SK-N-SH (cell line): ENCODE data around the gene FN3K. TPM values are rescaled to one million over a fixed set of nuclear protein-coding genes. Genes with fewer than 3 reads are reported as not detected.

Source experiments
- CTCF ChIA-PET: fragments of 300-600, 350-600 bp; formaldehyde crosslinking; extraction: SDS; loops from one replicate; lab custom pipeline; 2021; lab: Yijun Ruan, JAX
- POLR2A ChIA-PET: fragments of 350-600 bp; sonication (Branson Sonifier 250); formaldehyde crosslinking; extraction: SDS; loops from one replicate; lab custom pipeline; 2020; ENCODE audit warnings: antibody characterized with exemption, inconsistent platforms; lab: Yijun Ruan, JAX
- DNase-seq: peaks from one replicate; pipeline ENCODE4 v3.0.0; 2012
- H2AFZ ChIP-seq: fragments of 200-600 bp; sonication (generic); 2 replicates; pipeline ENCODE4 v1.8.1; 2016; ENCODE audit warnings: antibody characterized with exemption, mild to moderate bottlenecking, low read depth
- H3F3A ChIP-seq: fragments of 200-600 bp; sonication (generic); replicated peaks from 2 replicates; pipeline ENCODE3; 2016; ENCODE audit warnings: antibody characterized with exemption, mild to moderate bottlenecking; ENCODE audit not compliant: insufficient read depth
- H3K27ac ChIP-seq, 2 experiments: fragments of 200-500 bp in 1 of 2; fragments of 200-600 bp in 1 of 2; sonication (Bioruptor generic) in 1 of 2; sonication (generic), shearing (Covaris generic) in 1 of 2; 2 replicates each; pipeline versions ENCODE4 v1.5.1 to v1.6.1; 2014 to 2016; ENCODE audit warnings: low read depth in 2 of 2, inconsistent platforms in 1 of 2, low read length in 1 of 2, mild to moderate bottlenecking in 1 of 2, mixed read lengths in 1 of 2
- H3K27me3 ChIP-seq: fragments of 200-600 bp; sonication (generic), shearing (Covaris generic); 2 replicates; pipeline ENCODE4 v1.6.1; 2016; ENCODE audit warnings: mixed run types; ENCODE audit not compliant: insufficient read depth
- H3K36me3 ChIP-seq, 2 experiments: fragments of 200-500 bp in 1 of 2; fragments of 200-600 bp in 1 of 2; sonication (Bioruptor generic) in 1 of 2; sonication (generic) in 1 of 2; replicated peaks in 1 of 2; 2 replicates each; pipeline versions ENCODE3 to v1.5.1; 2014 to 2016; ENCODE audit warnings: low read length in 1 of 2, mild to moderate bottlenecking in 1 of 2; ENCODE audit not compliant: insufficient read depth in 2 of 2, control insufficient read depth in 1 of 2
- H3K4me1 ChIP-seq, 2 experiments: fragments of 200-500 bp in 1 of 2; fragments of 200-600 bp in 1 of 2; sonication (Bioruptor generic) in 1 of 2; sonication (generic), shearing (Covaris generic) in 1 of 2; 2 replicates each; pipeline versions ENCODE4 v1.5.1 to v1.6.1; 2014 to 2016; ENCODE audit warnings: low read depth in 1 of 2, low read length in 1 of 2, mixed run types in 1 of 2; ENCODE audit not compliant: insufficient read depth in 2 of 2, control insufficient read depth in 1 of 2
- H3K4me2 ChIP-seq: fragments of 200-600 bp; sonication (generic), shearing (Covaris generic); 2 replicates; pipeline ENCODE4 v1.6.1; 2017; ENCODE audit warnings: mixed run types
- H3K4me3 ChIP-seq, 2 experiments: fragments of 200-500 bp in 1 of 2; fragments of 200-600 bp in 1 of 2; sonication (Bioruptor generic) in 1 of 2; sonication (generic), shearing (Covaris generic) in 1 of 2; 2 replicates each; pipeline versions ENCODE4 v1.5.1 to v1.8.1; 2014 to 2016; ENCODE audit warnings: low read depth in 2 of 2, inconsistent platforms in 1 of 2, low read length in 1 of 2, mild to moderate bottlenecking in 1 of 2, mixed read lengths in 1 of 2, moderate library complexity in 1 of 2
- H3K79me2 ChIP-seq: fragments of 200-600 bp; sonication (generic); 2 replicates; pipeline ENCODE4 v1.8.1; 2017; ENCODE audit warnings: mild to moderate bottlenecking; ENCODE audit not compliant: insufficient read depth
- H3K9ac ChIP-seq: fragments of 200-600 bp; sonication (generic); 2 replicates; pipeline ENCODE4 v1.6.1; 2017; ENCODE audit warnings: mixed run types
- H3K9me2 ChIP-seq: fragments of 200-600 bp; sonication (generic); 2 replicates; pipeline ENCODE4 v1.6.1; 2017; ENCODE audit warnings: mixed run types
- H3K9me3 ChIP-seq: fragments of 200-600 bp; sonication (generic); 2 replicates; pipeline ENCODE4 v1.6.1; 2017; ENCODE audit warnings: mixed run types, mild to moderate bottlenecking, moderate library complexity
- H4K20me1 ChIP-seq: fragments of 200-600 bp; sonication (generic); 2 replicates; pipeline ENCODE4 v1.6.1; 2017; ENCODE audit warnings: mild to moderate bottlenecking, mixed run types; ENCODE audit not compliant: insufficient read depth
- ELF1 ChIP-seq: IDR thresholded peaks from 2 replicates; pipeline ENCODE4 v1.4.0; 2012
- EP300 ChIP-seq, 2 experiments: IDR thresholded peaks; 2 replicates each; pipeline versions ENCODE4 v1.4.0 to v1.6.1; 2012; ENCODE audit warnings: borderline replicate concordance in 1 of 2, low read depth in 1 of 2, low read length in 1 of 2
- FOSL2 ChIP-seq: IDR thresholded peaks from 2 replicates; pipeline ENCODE4 v1.4.0; 2012; ENCODE audit warnings: low read depth, mild to moderate bottlenecking, moderate library complexity, borderline replicate concordance
- GABPA ChIP-seq: IDR thresholded peaks from 2 replicates; pipeline ENCODE4 v1.4.0; 2012; ENCODE audit warnings: low read depth, mild to moderate bottlenecking
- GATA2 ChIP-seq: sonication (generic); formaldehyde crosslinking; IDR thresholded peaks from 2 replicates; pipeline ENCODE4 v1.5.0; 2020; ENCODE audit warnings: mild to moderate bottlenecking, missing genetic modification reagents
- JUND ChIP-seq: IDR thresholded peaks from 2 replicates; pipeline ENCODE4 v1.4.0; 2012
- MEF2A ChIP-seq: IDR thresholded peaks from 2 replicates; pipeline ENCODE4 v1.4.0; 2012; ENCODE audit warnings: low read depth, borderline replicate concordance
- NFIC ChIP-seq: IDR thresholded peaks from 2 replicates; pipeline ENCODE4 v1.4.0; 2012; ENCODE audit warnings: borderline replicate concordance
- RAD21 ChIP-seq: IDR thresholded peaks from 2 replicates; pipeline ENCODE4 v1.6.1; 2012; ENCODE audit warnings: mild to moderate bottlenecking, low read length
- SIN3A ChIP-seq: IDR thresholded peaks from 2 replicates; pipeline ENCODE4 v1.6.1; 2012; ENCODE audit warnings: low read depth, mild to moderate bottlenecking, low read length, moderate library complexity, borderline replicate concordance
- TCF12 ChIP-seq: IDR thresholded peaks from 2 replicates; pipeline ENCODE4 v1.4.0; 2012
- YY1 ChIP-seq: IDR thresholded peaks from 2 replicates; pipeline ENCODE4 v1.4.0; 2012; ENCODE audit warnings: low read depth, mild to moderate bottlenecking
- WGBS: methylation state at CpG from one replicate; pipeline ENCODE4 v1.1.6; 2017; ENCODE audit warnings: low lambda C conversion rate; 5-methylcytosine and 5-hydroxymethylcytosine counted together
- polyA plus RNA-seq, 3 experiments: library from polyadenylated mRNA; depleted of rRNA; stranded (reverse); fragments of >200 nt; gene quantifications; 2 replicates each; pipeline ENCODE4 v1.2.3, GENCODE V29; 2012
- TF ChIP-seq, protein P1 (sequence below): fragments of 150-350 bp; IDR thresholded peaks from 2 replicates; pipeline ENCODE4 v1.6.1; 2016; ENCODE audit warnings: mild to moderate bottlenecking, low read depth, low read length
- TF ChIP-seq, protein P2 (sequence below): IDR thresholded peaks from 2 replicates; pipeline ENCODE4 v1.6.1; 2012; ENCODE audit warnings: mild to moderate bottlenecking, low read depth, low read length, moderate library complexity
- TF ChIP-seq, protein P3 (sequence below): fragments of 200-600 bp; sonication (generic); IDR thresholded peaks from 2 replicates; pipeline ENCODE4 v1.6.1; 2017; ENCODE audit warnings: antibody characterized with exemption, mild to moderate bottlenecking, moderate library complexity
- TF ChIP-seq, protein P4 (sequence below): fragments of 150-350 bp; IDR thresholded peaks from 2 replicates; pipeline ENCODE4 v1.6.1; 2017; ENCODE audit warnings: antibody characterized with exemption, low read length, low read depth, borderline replicate concordance
- TF ChIP-seq, protein P5 (sequence below): IDR thresholded peaks from 2 replicates; pipeline ENCODE4 v1.4.0; 2012; ENCODE audit warnings: low read depth, borderline replicate concordance

Gene FN3K
- polyA plus RNA-seq, 1 of the 3 experiments (the other 2 are of a cell fraction), result 9.9 TPM

DNA sequence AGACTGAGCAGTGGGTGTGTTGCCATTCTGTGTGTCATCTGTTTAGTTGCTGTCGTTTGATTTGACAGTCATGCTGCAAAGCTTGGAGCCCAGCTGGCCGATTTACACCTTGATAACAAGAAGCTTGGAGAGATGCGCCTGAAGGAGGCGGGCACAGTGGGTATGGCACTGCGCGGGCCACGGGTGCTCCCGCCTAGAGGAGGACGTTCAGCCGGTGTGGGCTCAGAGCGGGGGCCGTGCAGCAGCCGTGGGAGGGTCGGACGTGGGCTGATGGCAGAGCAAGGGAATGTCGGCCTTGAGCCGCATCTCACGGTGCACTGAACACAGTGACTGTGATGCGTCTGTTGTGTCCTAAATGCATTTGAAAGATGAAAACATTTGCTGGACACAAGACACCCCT lies 15.2 kb upstream of the FN3K start:
- Histone ChIP-seq H3K4me1 (peaks cover 0 to 13% of the 10 kb centered on the region in 2 experiments; a peak in 1 of 4 replicates), H3K27me3 (no peaks in the 10 kb centered on the region), H3F3A (peaks cover 5% of the 10 kb centered on the region), H3K4me3 (no peak overlapping the region)
- POLR2A ChIA-PET, result no interaction called here
- TF ChIP-seq TCF12 (no peak), SIN3A (no peak), FOSL2 (no peak), YY1 (no peak), MEF2A (no peak), GATA2 (CRISPR knock-in tag) (no peak), ELF1 (no peak), EP300 (IDR thresholded peaks at IDR 0.05; ENCODE audit: borderline replicate concordance in 1 of 2, low read depth in 1 of 2, low read length in 1 of 2) (no peak), RAD21 (no peak), GABPA (no peak), JUND (no peak), NFIC (no peak)
- TF ChIP-seq, protein P1, sequence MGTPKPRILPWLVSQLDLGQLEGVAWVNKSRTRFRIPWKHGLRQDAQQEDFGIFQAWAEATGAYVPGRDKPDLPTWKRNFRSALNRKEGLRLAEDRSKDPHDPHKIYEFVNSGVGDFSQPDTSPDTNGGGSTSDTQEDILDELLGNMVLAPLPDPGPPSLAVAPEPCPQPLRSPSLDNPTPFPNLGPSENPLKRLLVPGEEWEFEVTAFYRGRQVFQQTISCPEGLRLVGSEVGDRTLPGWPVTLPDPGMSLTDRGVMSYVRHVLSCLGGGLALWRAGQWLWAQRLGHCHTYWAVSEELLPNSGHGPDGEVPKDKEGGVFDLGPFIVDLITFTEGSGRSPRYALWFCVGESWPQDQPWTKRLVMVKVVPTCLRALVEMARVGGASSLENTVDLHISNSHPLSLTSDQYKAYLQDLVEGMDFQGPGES, result no peak
- TF ChIP-seq, protein P2, sequence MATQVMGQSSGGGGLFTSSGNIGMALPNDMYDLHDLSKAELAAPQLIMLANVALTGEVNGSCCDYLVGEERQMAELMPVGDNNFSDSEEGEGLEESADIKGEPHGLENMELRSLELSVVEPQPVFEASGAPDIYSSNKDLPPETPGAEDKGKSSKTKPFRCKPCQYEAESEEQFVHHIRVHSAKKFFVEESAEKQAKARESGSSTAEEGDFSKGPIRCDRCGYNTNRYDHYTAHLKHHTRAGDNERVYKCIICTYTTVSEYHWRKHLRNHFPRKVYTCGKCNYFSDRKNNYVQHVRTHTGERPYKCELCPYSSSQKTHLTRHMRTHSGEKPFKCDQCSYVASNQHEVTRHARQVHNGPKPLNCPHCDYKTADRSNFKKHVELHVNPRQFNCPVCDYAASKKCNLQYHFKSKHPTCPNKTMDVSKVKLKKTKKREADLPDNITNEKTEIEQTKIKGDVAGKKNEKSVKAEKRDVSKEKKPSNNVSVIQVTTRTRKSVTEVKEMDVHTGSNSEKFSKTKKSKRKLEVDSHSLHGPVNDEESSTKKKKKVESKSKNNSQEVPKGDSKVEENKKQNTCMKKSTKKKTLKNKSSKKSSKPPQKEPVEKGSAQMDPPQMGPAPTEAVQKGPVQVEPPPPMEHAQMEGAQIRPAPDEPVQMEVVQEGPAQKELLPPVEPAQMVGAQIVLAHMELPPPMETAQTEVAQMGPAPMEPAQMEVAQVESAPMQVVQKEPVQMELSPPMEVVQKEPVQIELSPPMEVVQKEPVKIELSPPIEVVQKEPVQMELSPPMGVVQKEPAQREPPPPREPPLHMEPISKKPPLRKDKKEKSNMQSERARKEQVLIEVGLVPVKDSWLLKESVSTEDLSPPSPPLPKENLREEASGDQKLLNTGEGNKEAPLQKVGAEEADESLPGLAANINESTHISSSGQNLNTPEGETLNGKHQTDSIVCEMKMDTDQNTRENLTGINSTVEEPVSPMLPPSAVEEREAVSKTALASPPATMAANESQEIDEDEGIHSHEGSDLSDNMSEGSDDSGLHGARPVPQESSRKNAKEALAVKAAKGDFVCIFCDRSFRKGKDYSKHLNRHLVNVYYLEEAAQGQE, result no peak
- TF ChIP-seq, protein P3, sequence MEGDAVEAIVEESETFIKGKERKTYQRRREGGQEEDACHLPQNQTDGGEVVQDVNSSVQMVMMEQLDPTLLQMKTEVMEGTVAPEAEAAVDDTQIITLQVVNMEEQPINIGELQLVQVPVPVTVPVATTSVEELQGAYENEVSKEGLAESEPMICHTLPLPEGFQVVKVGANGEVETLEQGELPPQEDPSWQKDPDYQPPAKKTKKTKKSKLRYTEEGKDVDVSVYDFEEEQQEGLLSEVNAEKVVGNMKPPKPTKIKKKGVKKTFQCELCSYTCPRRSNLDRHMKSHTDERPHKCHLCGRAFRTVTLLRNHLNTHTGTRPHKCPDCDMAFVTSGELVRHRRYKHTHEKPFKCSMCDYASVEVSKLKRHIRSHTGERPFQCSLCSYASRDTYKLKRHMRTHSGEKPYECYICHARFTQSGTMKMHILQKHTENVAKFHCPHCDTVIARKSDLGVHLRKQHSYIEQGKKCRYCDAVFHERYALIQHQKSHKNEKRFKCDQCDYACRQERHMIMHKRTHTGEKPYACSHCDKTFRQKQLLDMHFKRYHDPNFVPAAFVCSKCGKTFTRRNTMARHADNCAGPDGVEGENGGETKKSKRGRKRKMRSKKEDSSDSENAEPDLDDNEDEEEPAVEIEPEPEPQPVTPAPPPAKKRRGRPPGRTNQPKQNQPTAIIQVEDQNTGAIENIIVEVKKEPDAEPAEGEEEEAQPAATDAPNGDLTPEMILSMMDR, result no peak
- TF ChIP-seq, protein P4, sequence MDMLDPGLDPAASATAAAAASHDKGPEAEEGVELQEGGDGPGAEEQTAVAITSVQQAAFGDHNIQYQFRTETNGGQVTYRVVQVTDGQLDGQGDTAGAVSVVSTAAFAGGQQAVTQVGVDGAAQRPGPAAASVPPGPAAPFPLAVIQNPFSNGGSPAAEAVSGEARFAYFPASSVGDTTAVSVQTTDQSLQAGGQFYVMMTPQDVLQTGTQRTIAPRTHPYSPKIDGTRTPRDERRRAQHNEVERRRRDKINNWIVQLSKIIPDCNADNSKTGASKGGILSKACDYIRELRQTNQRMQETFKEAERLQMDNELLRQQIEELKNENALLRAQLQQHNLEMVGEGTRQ, result no peak
- TF ChIP-seq, protein P5, sequence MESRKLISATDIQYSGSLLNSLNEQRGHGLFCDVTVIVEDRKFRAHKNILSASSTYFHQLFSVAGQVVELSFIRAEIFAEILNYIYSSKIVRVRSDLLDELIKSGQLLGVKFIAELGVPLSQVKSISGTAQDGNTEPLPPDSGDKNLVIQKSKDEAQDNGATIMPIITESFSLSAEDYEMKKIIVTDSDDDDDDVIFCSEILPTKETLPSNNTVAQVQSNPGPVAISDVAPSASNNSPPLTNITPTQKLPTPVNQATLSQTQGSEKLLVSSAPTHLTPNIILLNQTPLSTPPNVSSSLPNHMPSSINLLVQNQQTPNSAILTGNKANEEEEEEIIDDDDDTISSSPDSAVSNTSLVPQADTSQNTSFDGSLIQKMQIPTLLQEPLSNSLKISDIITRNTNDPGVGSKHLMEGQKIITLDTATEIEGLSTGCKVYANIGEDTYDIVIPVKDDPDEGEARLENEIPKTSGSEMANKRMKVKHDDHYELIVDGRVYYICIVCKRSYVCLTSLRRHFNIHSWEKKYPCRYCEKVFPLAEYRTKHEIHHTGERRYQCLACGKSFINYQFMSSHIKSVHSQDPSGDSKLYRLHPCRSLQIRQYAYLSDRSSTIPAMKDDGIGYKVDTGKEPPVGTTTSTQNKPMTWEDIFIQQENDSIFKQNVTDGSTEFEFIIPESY, result no peak
- TF ChIP-seq, all 33 proteins: peak for 0
- no peak overlapping the region for H3K9ac ChIP-seq
- no peak overlapping the region for H3K4me2 ChIP-seq
- H3K36me3 ChIP-seq, result peaks cover 24% of the 10 kb centered on the region in 2 experiments
- H2AFZ ChIP-seq, result no peak overlapping the region
- peaks cover 7% of the 10 kb centered on the region; the same call in 1 of the 2 replicates for H4K20me1 ChIP-seq
- no peak for DNase-seq
- WGBS, result 91% methylated on average over 19 of the region's 19 CpGs
- H3K9me3 ChIP-seq, result no peaks in the 10 kb centered on the region
- no peaks in the 10 kb centered on the region for H3K9me2 ChIP-seq
- peaks cover 28% of the 10 kb centered on the region for H3K79me2 ChIP-seq
- H3K27ac ChIP-seq, result no peak overlapping the region
- CTCF ChIA-PET, result no interaction called here
